ENCODE measurements around the gene LMO2. TPM values are rescaled to one million over a fixed set of nuclear protein-coding genes. Genes with fewer than 3 reads are reported as not detected.

LMO2 gene
- total RNA-seq, 1 experiment from 2014 or later: 0.33 TPM

DNA sequence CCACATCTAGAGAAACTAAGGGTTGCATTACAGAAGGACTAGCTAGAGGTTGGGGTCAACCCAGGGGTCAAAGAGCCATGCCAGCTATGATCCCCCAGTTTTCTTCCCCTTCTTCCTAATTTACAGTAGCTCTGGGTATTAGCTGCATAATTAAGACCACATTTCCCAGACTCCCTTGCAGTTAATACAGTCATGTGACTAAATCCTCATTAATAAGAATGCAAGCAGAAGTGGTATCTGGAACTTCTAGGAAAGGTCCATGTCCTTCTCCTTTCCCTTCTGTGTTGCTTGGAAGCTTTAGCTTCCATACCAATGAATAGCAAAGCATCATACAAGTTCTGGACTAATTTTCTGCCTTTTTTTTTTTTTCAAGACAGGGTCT lies 19.1 kb upstream of the LMO2 start:
- Histone ChIP-seq H3K14ac (ENCODE audit: insufficient read depth, low read length) (no peak overlapping the region), H3K4me1 (ENCODE audit: insufficient read depth, low read length) (no peaks in the 10 kb centered on the region), H4K20me1 (ENCODE audit: control insufficient read depth, insufficient read depth, insufficient read length) (no peaks in the 10 kb centered on the region), H2BK120ac (ENCODE audit: low read depth, low read length, poor library complexity, severe bottlenecking) (no peak overlapping the region), H2BK20ac (ENCODE audit: low read depth, low read length, poor library complexity, severe bottlenecking) (no peak overlapping the region), H3K4me2 (ENCODE audit: insufficient read depth, insufficient read length, low read length) (no peak overlapping the region), H3K18ac (ENCODE audit: insufficient read length, low read depth, low read length) (no peak overlapping the region), H3K27me3 (ENCODE audit: insufficient read depth, low read length) (no peaks in the 10 kb centered on the region), H3K79me1 (ENCODE audit: insufficient read depth, low read depth, low read length, poor library complexity, severe bottlenecking) (no peaks in the 10 kb centered on the region), H2AFZ (ENCODE audit: low read length) (no peak overlapping the region), H3K4ac (ENCODE audit: low read depth, low read length) (no peak overlapping the region), H3K56ac (ENCODE audit: insufficient read length, low read depth, low read length) (no peak overlapping the region), H3K23ac (ENCODE audit: insufficient read length, low read depth, low read length) (no peak overlapping the region), H4K8ac (replicated peaks; ENCODE audit: insufficient read length, low read depth, low read length) (no peak overlapping the region), H2AK5ac (ENCODE audit: insufficient read length, low read length) (no peak overlapping the region), H2BK15ac (ENCODE audit: low read depth, low read length) (no peak overlapping the region), H3K23me2 (ENCODE audit: insufficient read length, low read depth, low read length, poor library complexity, severe bottlenecking) (no peaks in the 10 kb centered on the region), H3K9ac (ENCODE audit: extremely low read depth, insufficient read length, low read length) (no peak overlapping the region), H3K27ac (ENCODE audit: insufficient read length, low read depth, low read length) (no peak overlapping the region), H4K91ac (ENCODE audit: insufficient read length, low read depth, low read length) (no peak overlapping the region), H4K5ac (ENCODE audit: insufficient read length, low read depth, low read length) (no peak overlapping the region), H2BK5ac (ENCODE audit: insufficient read length, low read length) (no peak overlapping the region), H2BK12ac (ENCODE audit: insufficient read length, low read depth, low read length) (no peak overlapping the region), H3K79me2 (ENCODE audit: insufficient read depth, low read length) (no peaks in the 10 kb centered on the region), H3K9me3 (ENCODE audit: control insufficient read depth, low read depth, low read length) (no peaks in the 10 kb centered on the region), H3T11ph (ENCODE audit: low read length) (no peak overlapping the region)
- peaks cover 7 to 12% of the 10 kb centered on the region in 2 experiments; a peak in 4 of 5 replicates for H3K9me3 Mint-ChIP-seq
- H3K4me3 Mint-ChIP-seq: no peak overlapping the region; a peak in 1 of 5 replicates
- H3K36me3 Mint-ChIP-seq (ENCODE audit: insufficient read depth in 1 of 3, low read depth in 3 of 3): peaks cover 0 to 4% (median 0%) of the 10 kb centered on the region in 3 experiments; a peak in 1 of 7 replicates
- TF ChIP-seq, protein P1, sequence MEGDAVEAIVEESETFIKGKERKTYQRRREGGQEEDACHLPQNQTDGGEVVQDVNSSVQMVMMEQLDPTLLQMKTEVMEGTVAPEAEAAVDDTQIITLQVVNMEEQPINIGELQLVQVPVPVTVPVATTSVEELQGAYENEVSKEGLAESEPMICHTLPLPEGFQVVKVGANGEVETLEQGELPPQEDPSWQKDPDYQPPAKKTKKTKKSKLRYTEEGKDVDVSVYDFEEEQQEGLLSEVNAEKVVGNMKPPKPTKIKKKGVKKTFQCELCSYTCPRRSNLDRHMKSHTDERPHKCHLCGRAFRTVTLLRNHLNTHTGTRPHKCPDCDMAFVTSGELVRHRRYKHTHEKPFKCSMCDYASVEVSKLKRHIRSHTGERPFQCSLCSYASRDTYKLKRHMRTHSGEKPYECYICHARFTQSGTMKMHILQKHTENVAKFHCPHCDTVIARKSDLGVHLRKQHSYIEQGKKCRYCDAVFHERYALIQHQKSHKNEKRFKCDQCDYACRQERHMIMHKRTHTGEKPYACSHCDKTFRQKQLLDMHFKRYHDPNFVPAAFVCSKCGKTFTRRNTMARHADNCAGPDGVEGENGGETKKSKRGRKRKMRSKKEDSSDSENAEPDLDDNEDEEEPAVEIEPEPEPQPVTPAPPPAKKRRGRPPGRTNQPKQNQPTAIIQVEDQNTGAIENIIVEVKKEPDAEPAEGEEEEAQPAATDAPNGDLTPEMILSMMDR (conservative IDR thresholded peaks at IDR 0.05): no peak
- DNase-seq: no peak
- no peaks in the 10 kb centered on the region; the same call in 1 of the 2 replicates for H3K27me3 Mint-ChIP-seq (ENCODE audit: low read depth)
- peaks cover 13 to 16% of the 10 kb centered on the region in 2 experiments for H3K4me1 Mint-ChIP-seq
- H3K27ac Mint-ChIP-seq: no peak overlapping the region

All from H9 (cell line).